ENCODE data around the gene SMARCAD1.

Gene SMARCAD1

DNA sequence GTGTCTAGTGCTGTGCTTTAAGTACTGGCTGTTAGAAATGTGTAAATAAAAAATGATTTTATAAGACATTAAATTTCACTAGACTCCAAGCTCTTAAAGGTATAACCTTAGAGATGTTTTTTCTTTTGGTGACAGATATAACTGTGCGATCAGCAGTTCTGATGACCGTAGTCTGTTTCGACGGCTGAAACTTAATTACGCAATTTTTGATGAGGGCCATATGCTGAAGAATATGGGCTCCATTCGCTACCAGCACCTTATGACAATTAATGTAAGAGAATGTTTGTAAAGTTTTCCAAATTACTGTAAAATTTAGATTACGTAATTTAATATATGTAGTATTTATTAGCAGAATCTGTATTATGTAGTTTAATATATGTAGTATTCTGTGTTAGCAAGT lies 68.5 kb downstream of the SMARCAD1 start:
- TF ChIP-seq EGR1 (IDR thresholded peaks at IDR 0.05) (no peak), RAD21 (IDR thresholded peaks at IDR 0.05; ENCODE audit: low read depth) (no peak)
- TF ChIP-seq, protein P1, sequence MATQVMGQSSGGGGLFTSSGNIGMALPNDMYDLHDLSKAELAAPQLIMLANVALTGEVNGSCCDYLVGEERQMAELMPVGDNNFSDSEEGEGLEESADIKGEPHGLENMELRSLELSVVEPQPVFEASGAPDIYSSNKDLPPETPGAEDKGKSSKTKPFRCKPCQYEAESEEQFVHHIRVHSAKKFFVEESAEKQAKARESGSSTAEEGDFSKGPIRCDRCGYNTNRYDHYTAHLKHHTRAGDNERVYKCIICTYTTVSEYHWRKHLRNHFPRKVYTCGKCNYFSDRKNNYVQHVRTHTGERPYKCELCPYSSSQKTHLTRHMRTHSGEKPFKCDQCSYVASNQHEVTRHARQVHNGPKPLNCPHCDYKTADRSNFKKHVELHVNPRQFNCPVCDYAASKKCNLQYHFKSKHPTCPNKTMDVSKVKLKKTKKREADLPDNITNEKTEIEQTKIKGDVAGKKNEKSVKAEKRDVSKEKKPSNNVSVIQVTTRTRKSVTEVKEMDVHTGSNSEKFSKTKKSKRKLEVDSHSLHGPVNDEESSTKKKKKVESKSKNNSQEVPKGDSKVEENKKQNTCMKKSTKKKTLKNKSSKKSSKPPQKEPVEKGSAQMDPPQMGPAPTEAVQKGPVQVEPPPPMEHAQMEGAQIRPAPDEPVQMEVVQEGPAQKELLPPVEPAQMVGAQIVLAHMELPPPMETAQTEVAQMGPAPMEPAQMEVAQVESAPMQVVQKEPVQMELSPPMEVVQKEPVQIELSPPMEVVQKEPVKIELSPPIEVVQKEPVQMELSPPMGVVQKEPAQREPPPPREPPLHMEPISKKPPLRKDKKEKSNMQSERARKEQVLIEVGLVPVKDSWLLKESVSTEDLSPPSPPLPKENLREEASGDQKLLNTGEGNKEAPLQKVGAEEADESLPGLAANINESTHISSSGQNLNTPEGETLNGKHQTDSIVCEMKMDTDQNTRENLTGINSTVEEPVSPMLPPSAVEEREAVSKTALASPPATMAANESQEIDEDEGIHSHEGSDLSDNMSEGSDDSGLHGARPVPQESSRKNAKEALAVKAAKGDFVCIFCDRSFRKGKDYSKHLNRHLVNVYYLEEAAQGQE (IDR thresholded peaks at IDR 0.05; ENCODE audit: low read depth) = no peak

DNA sequence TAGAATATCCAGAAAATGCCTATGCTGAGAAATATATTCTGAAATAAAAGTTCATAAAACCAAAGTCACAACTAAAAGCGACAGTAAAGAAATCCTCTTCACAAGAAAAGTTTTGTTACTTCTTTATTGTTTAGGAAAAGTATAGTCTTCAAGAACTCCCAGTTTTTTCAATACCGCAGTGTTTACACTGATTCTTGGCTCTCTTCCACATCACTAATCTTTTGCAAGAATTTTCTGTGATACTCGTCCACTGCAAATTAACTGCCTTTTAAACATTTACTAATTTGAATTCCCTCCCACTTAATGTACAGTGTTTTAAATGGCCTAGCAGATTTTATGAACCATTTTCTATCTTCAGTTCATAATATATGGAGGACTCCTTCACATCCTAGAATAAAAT lies 69.9 kb downstream of the SMARCAD1 start:
- no peak for TF ChIP-seq ZBTB7A (IDR thresholded peaks at IDR 0.05; ENCODE audit: low read depth)
- no peak for TF ChIP-seq EP300 (IDR thresholded peaks at IDR 0.05; ENCODE audit: borderline replicate concordance)
- TF ChIP-seq, protein P2, sequence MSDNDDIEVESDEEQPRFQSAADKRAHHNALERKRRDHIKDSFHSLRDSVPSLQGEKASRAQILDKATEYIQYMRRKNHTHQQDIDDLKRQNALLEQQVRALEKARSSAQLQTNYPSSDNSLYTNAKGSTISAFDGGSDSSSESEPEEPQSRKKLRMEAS (IDR thresholded peaks at IDR 0.05) = no peak
- TF ChIP-seq, protein P3, sequence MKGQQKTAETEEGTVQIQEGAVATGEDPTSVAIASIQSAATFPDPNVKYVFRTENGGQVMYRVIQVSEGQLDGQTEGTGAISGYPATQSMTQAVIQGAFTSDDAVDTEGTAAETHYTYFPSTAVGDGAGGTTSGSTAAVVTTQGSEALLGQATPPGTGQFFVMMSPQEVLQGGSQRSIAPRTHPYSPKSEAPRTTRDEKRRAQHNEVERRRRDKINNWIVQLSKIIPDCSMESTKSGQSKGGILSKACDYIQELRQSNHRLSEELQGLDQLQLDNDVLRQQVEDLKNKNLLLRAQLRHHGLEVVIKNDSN (IDR thresholded peaks at IDR 0.05) = no peak
- no peak for TF ChIP-seq NFIC (IDR thresholded peaks at IDR 0.05)
- no peak for TF ChIP-seq YY1 (IDR thresholded peaks at IDR 0.05; ENCODE audit: low read depth)
- TF ChIP-seq FOXM1 (IDR thresholded peaks at IDR 0.05; ENCODE audit: borderline replicate concordance, low read depth) = no peak
- no peak for TF ChIP-seq TAF1 (IDR thresholded peaks at IDR 0.05; ENCODE audit: low read depth)
- TF ChIP-seq, protein P1 (IDR thresholded peaks at IDR 0.05; ENCODE audit: low read depth) = no peak
- TF ChIP-seq TCF12 (IDR thresholded peaks at IDR 0.05; ENCODE audit: low read depth) = no peak
- no peak for TF ChIP-seq TEAD4 (IDR thresholded peaks at IDR 0.05)
- TF ChIP-seq CREB1 (IDR thresholded peaks at IDR 0.05; ENCODE audit: low read depth) = no peak
- no peak for TF ChIP-seq EGR1 (IDR thresholded peaks at IDR 0.05)
- no peak for TF ChIP-seq RAD21 (IDR thresholded peaks at IDR 0.05; ENCODE audit: low read depth)

DNA sequence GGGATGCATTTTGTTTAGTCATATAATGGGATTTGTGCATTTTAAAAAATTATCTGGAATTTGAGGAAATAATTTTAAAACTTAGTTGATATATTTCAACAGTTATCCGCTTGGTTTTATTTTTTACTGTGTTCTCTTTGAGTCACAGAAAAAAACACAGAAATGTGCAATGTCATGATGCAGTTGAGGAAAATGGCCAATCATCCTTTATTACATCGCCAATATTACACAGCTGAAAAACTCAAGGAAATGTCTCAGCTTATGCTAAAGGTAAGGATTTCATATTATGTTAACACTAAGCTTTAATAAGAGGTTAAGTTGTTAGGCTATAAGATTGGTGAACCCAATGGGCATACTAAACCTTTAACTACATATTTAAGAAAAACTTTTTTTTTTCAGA lies 71.1 kb downstream of the SMARCAD1 start:
- TF ChIP-seq NFIC (IDR thresholded peaks at IDR 0.05) (no peak), TEAD4 (IDR thresholded peaks at IDR 0.05) (no peak), FOXM1 (IDR thresholded peaks at IDR 0.05; ENCODE audit: borderline replicate concordance, low read depth) (no peak), EGR1 (IDR thresholded peaks at IDR 0.05) (no peak), YY1 (IDR thresholded peaks at IDR 0.05; ENCODE audit: low read depth) (no peak), RAD21 (IDR thresholded peaks at IDR 0.05; ENCODE audit: low read depth) (no peak), EP300 (IDR thresholded peaks at IDR 0.05; ENCODE audit: borderline replicate concordance) (no peak), CREB1 (IDR thresholded peaks at IDR 0.05; ENCODE audit: low read depth) (no peak)
- TF ChIP-seq, protein P3 (IDR thresholded peaks at IDR 0.05) = no peak
- TF ChIP-seq, protein P1 (IDR thresholded peaks at IDR 0.05; ENCODE audit: low read depth) = no peak

DNA sequence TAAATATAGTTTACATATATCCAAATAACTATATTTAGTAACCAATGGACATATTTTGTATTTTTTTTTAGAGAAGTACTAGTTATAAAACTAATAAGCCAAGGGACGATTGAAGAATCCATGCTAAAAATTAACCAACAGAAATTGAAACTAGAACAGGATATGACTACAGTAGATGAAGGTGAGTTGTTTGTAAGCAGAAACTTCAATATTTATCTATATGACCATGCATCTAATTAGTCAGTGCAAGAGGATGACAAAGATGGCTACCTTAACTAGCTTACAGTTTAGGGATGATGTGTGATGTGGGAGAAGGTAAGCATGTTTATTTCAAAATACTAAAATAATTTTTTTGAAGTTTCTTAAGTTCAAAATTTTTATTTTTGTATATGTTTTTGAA lies 77.2 kb downstream of the SMARCAD1 start:
- TF ChIP-seq CREB1 (IDR thresholded peaks at IDR 0.05; ENCODE audit: low read depth) (no peak), EGR1 (IDR thresholded peaks at IDR 0.05) (no peak), TCF12 (IDR thresholded peaks at IDR 0.05; ENCODE audit: low read depth) (no peak), ZBTB7A (IDR thresholded peaks at IDR 0.05; ENCODE audit: low read depth) (no peak), YY1 (IDR thresholded peaks at IDR 0.05; ENCODE audit: low read depth) (no peak), EP300 (IDR thresholded peaks at IDR 0.05; ENCODE audit: borderline replicate concordance) (no peak), TAF1 (IDR thresholded peaks at IDR 0.05; ENCODE audit: low read depth) (no peak), RAD21 (IDR thresholded peaks at IDR 0.05; ENCODE audit: low read depth) (no peak), CEBPB (IDR thresholded peaks at IDR 0.05) (no peak), FOXM1 (IDR thresholded peaks at IDR 0.05; ENCODE audit: borderline replicate concordance, low read depth) (no peak), NFIC (IDR thresholded peaks at IDR 0.05) (no peak), TEAD4 (IDR thresholded peaks at IDR 0.05) (no peak)
- TF ChIP-seq, protein P2 (IDR thresholded peaks at IDR 0.05) = no peak
- TF ChIP-seq, protein P1 (IDR thresholded peaks at IDR 0.05; ENCODE audit: low read depth) = no peak
- TF ChIP-seq, protein P3 (IDR thresholded peaks at IDR 0.05) = no peak
